Bronchial epithelial cell (primary cell): Measurements from ENCODE around the gene ATP8B3. TPM values are rescaled to one million over a fixed set of nuclear protein-coding genes. Genes with fewer than 3 reads are reported as not detected.

ENCODE experiments used
- DNase-seq: peaks from one replicate; pipeline ENCODE4 v3.0.0-alpha.2; 2010; ENCODE audit warnings: low read depth
- FAIRE-seq: peaks from 2 replicates; lab custom pipeline; 2011; peaks lifted over from hg19 to GRCh38; lab: Jason Lieb, UNC
- H3K27me3 ChIP-seq: 2 replicates; pipeline ENCODE4 v1.5.1; 2011; ENCODE audit warnings: low read length; ENCODE audit not compliant: control insufficient read depth, insufficient read depth
- H3K36me3 ChIP-seq: 2 replicates; pipeline ENCODE4 v1.5.1; 2011; ENCODE audit warnings: low read length; ENCODE audit not compliant: control insufficient read depth, insufficient read depth
- H3K4me3 ChIP-seq: 2 replicates; pipeline ENCODE4 v1.5.1; 2011; ENCODE audit warnings: mild to moderate bottlenecking, low read depth, low read length, control low read depth
- total RNA-seq: library from RNA; depleted of rRNA; stranded (reverse); fragments of >200 nt; gene quantifications from 2 replicates; pipeline ENCODE4 v1.2.1, GENCODE V29; 2014
- TF ChIP-seq, protein P1 (sequence below): IDR thresholded peaks from 2 replicates; pipeline ENCODE4 v1.5.1; 2011; ENCODE audit warnings: mild to moderate bottlenecking, moderate library complexity, low read length, control low read depth, inconsistent platforms; ENCODE audit not compliant: insufficient read depth, severe bottlenecking

ATP8B3 gene
- total RNA-seq, 1 donor from 2014 or later, result 0.26 TPM

DNA sequence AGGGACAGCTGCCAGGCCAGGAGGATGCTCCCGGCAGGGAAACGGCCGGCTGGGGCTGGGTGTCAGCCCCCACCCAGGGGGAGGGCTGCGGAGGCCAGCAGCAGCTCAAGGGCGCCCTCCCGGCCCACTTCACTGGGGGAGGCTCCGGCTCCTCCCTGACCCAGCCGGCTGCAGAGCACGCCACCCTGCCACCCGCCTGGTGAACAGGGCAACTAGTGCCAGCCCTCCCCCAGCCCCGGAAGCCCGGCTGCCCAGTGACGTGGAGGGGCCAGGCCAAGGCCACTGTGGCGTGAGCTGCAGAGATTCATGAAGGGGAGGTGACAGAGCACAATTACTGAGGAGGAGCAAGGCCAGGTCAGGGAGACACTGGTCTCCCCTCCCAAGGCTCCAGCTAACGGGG, 21.5 kb upstream of the ATP8B3 start:
- DNase-seq (no peak), FAIRE-seq (no peak)
- Histone ChIP-seq H3K4me3 (no peak overlapping the region), H3K36me3 (peaks cover 10% of the 10 kb centered on the region), H3K27me3 (no peaks in the 10 kb centered on the region)
- TF ChIP-seq, protein P1, sequence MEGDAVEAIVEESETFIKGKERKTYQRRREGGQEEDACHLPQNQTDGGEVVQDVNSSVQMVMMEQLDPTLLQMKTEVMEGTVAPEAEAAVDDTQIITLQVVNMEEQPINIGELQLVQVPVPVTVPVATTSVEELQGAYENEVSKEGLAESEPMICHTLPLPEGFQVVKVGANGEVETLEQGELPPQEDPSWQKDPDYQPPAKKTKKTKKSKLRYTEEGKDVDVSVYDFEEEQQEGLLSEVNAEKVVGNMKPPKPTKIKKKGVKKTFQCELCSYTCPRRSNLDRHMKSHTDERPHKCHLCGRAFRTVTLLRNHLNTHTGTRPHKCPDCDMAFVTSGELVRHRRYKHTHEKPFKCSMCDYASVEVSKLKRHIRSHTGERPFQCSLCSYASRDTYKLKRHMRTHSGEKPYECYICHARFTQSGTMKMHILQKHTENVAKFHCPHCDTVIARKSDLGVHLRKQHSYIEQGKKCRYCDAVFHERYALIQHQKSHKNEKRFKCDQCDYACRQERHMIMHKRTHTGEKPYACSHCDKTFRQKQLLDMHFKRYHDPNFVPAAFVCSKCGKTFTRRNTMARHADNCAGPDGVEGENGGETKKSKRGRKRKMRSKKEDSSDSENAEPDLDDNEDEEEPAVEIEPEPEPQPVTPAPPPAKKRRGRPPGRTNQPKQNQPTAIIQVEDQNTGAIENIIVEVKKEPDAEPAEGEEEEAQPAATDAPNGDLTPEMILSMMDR, result no peak

DNA sequence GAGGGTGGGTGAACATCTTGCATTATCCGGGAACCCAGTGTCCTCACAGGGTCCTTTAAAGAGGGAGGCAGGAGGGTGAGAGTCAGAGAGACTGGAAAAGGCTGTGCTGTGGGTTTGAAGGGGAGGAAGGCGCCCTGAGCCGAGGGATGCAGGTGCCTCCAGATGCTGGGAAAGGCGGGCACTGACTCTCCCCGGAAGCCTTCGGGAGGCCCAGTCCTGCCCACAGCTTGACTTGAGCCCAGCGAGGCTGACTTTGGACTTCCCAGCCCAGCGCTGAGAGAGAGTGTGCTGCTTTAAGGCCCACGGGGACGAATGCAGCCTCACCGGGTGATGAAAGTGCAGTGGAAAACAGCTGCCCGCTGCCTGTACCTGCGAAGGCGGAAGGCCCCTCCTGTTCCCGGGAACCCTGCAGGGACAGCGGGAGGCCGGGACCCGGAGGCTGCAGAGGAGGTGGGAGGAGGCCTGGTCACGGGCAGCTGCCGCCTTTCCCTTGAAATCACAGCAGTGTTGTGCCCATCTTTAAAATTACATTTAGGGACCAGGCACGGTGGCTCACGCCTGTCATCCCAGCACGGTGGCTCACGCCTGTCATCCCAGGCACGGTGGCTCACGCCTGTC, 20.1 kb upstream of the ATP8B3 start:
- H3K27me3 ChIP-seq, result no peaks in the 10 kb centered on the region
- H3K36me3 ChIP-seq, result peaks cover 14% of the 10 kb centered on the region
- TF ChIP-seq, protein P1, result no peak
- FAIRE-seq (no peak), DNase-seq (no peak)
- no peak overlapping the region for H3K4me3 ChIP-seq

DNA sequence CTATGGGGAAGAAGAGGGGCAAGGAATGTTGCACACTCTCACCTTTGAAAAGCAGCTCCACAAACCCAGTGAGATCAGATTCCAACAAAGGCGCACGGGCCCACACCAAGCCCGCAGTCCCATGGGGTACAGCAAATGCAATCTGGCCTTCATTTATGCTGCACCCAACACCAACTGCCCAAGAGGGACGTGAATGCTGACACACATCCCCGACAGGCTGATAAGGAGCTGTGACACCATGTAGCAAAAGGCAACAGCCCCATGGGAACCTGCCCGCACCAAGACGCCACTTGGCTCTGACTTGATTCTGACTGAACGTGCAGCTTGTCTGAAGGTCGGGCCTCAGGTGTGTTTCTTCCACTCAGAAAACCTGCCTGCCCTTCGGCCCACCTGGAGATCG, 18.9 kb upstream of the ATP8B3 start:
- Histone ChIP-seq H3K36me3 (peaks cover 17% of the 10 kb centered on the region), H3K4me3 (no peak overlapping the region), H3K27me3 (no peaks in the 10 kb centered on the region)
- DNase-seq (no peak), FAIRE-seq (no peak)
- TF ChIP-seq, protein P1, result no peak

DNA sequence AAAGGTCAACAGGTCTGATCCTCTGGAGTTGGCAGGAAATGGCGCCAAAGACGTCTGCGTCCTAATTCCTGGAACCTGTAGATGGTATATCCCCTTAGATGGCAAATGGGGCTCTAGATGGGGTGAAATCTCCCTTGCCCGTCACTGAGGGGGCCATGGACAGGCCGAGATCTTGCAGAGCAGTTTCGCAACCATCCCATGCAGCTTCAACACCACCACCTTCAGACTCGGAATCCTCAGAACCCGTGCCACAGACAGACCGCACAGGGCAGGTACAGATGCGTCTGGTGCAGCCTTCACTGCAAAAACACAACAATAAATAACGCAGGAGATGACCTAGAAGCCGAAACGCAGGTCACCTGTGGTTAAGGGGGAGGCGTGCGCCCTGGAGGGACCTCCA, 18.5 kb upstream of the ATP8B3 start:
- no peak for DNase-seq
- H3K27me3 ChIP-seq, result no peaks in the 10 kb centered on the region
- FAIRE-seq, result no peak
- TF ChIP-seq, protein P1, result no peak
- H3K36me3 ChIP-seq, result peaks cover 19% of the 10 kb centered on the region
- no peak overlapping the region for H3K4me3 ChIP-seq

DNA sequence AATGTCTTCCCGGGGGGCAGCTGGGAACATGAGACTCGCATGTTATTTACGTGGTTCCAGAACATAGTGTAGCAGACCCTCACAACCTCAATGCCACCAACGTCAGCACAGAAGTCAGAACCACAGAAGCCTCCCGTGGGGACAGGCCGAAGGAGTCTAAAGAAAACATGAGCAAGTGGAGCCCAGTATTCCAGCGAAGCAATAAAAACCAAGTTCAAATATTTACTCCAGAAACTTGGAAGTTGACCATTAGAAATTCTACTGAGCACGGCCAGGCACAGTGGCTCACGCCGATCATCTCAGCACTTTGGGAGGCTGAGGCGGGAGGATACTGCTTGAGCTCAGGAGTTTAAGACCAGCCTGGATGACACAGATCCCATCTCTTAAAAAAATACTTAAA, 17.9 kb upstream of the ATP8B3 start:
- TF ChIP-seq, protein P1, result no peak
- H3K36me3 ChIP-seq, result peaks cover 19% of the 10 kb centered on the region
- FAIRE-seq, result no peak
- H3K27me3 ChIP-seq, result no peaks in the 10 kb centered on the region
- no peak for DNase-seq
- no peak overlapping the region for H3K4me3 ChIP-seq
